ENCODE results near the gene CTBP2. TPM values are rescaled to one million over a fixed set of nuclear protein-coding genes. Genes with fewer than 3 reads are reported as not detected.

CTBP2 gene
- total RNA-seq, 2 donors from 2014 or later: 26.0 to 36.0 TPM

- H3K27ac ChIP-seq: peak overlapping the region in 1 of 2 donors; percentile 46
- DNase-seq (ENCODE audit: low spot score): no peak
- H3K9me3 ChIP-seq: no peaks in the 10 kb centered on the region
- H3K4me1 ChIP-seq: peaks cover 0 to 59% of the 10 kb centered on the region in 2 donors
- no peaks in the 10 kb centered on the region for H3K27me3 ChIP-seq
- peaks cover 3% of the 10 kb centered on the region for H3K36me3 ChIP-seq
- no peak overlapping the region for H3K4me3 ChIP-seq
- TF ChIP-seq CTCF (IDR thresholded peaks at IDR 0.05): no peak
Measured at GRCh38 chr10:125095776-125096175, 64.6 kb downstream of the CTBP2 start.

GRCh38 chr10:125095228-125095627 is 65.1 kb downstream of the CTBP2 start:
- H3K4me3 ChIP-seq: no peak overlapping the region
- H3K27ac ChIP-seq: peak overlapping the region in 1 of 2 donors; percentile 46
- peaks cover 0 to 62% of the 10 kb centered on the region in 2 donors for H3K4me1 ChIP-seq
- no peak for DNase-seq (ENCODE audit: low spot score)
- no peaks in the 10 kb centered on the region for H3K27me3 ChIP-seq
- H3K36me3 ChIP-seq: peaks cover 3% of the 10 kb centered on the region
- no peaks in the 10 kb centered on the region for H3K9me3 ChIP-seq
- no peak for TF ChIP-seq CTCF (IDR thresholded peaks at IDR 0.05)

DNA sequence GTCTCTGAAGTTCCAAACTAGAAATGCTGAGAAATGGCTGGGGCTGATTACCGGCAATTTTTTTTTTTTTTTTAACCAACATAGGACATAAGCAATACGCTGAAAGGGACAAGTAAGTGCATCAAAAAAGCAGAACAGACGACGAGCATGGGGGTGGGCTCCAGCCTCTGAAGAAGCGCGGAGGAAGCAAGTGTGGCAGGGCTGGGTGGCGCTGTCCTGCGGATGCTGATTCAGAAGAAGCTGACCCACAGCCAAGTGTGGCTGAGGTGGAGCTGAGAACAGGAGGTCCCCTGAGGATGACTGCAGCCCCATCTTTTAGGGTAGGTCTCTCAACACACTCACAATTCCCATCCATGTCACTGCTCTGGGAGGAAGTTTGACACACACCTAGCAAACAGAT is 65.6 kb downstream of the CTBP2 start:
- no peak for TF ChIP-seq CTCF (IDR thresholded peaks at IDR 0.05)
- Histone ChIP-seq H3K27me3 (no peaks in the 10 kb centered on the region), H3K4me1 (peaks cover 0 to 63% of the 10 kb centered on the region in 2 donors), H3K9me3 (no peaks in the 10 kb centered on the region), H3K27ac (peak overlapping the region in 1 of 2 donors; percentile 78), H3K4me3 (no peak overlapping the region), H3K36me3 (no peaks in the 10 kb centered on the region)
- no peak for DNase-seq (ENCODE audit: low spot score)

DNA sequence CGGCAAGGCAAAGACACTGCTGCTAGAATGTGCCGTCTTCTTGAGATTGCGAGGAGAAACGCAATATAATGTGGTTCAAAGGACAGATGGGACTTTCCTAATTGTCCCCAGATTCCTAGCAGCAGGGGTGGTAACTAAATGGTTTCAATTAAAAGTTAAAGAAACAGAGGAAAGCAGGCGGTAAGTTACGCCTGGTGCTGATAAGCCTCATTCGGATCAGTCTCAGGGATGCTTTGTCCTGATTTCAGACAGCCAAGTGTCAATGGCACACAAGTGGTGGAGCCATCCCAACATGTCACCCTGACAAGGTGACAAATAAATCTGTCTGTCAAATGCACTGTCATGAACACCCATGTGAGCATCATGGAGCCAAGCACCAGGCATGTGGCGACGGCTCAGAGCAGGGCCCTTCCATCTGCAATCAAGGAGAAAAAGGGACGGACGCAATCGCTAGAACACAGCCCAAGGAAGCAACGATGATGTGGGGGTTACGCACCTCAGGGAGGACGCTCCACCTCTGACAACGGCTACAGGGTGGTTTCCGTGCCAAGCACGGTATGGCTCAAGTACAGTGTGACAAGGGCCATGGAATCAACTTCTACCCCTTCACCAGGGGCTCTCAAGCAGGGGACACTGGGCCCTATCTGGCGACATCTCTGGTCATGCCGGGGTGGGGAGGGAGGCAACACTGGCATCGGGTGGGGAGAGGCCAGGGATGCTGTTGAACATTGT is 66.2 kb downstream of the CTBP2 start:
- peak overlapping the region; percentile 73 to 78 for H3K27ac ChIP-seq
- TF ChIP-seq CTCF (IDR thresholded peaks at IDR 0.05): no peak
- peak overlapping the region in 1 of 2 donors; percentile 1 for H3K4me3 ChIP-seq
- H3K4me1 ChIP-seq: peaks cover 0 to 70% of the 10 kb centered on the region in 2 donors
- DNase-seq (ENCODE audit: low spot score): no peak
- H3K36me3 ChIP-seq: no peaks in the 10 kb centered on the region
- no peaks in the 10 kb centered on the region for H3K9me3 ChIP-seq
- H3K27me3 ChIP-seq: no peaks in the 10 kb centered on the region

- Histone ChIP-seq H3K9me3 (no peaks in the 10 kb centered on the region), H3K27me3 (no peaks in the 10 kb centered on the region), H3K4me1 (peaks cover 0 to 70% of the 10 kb centered on the region in 2 donors), H3K4me3 (peak overlapping the region in 1 of 2 donors; percentile 1), H3K36me3 (peaks cover 2% of the 10 kb centered on the region), H3K27ac (peak overlapping the region; percentile 73 to 78)
- peak; percentile 88 for DNase-seq (ENCODE audit: low spot score)
- TF ChIP-seq CTCF (IDR thresholded peaks at IDR 0.05): no peak
Measured at GRCh38 chr10:125093199-125093973, 67.0 kb downstream of the CTBP2 start.
